HepG2 (cell line): ENCODE measurements around the gene NDUFS6.

Source experiments
- CREB1 ChIP-seq, 2 experiments: fragments of 450-650 bp in 1 of 2; IDR thresholded peaks; 2 replicates each; pipeline ENCODE4 v1.6.1; 2016 to 2017; ENCODE audit warnings: control low read depth in 1 of 2, mild to moderate bottlenecking in 1 of 2, missing compliant biosample characterization in 1 of 2, missing genetic modification characterization in 1 of 2
- CTCF ChIP-seq: sonication (generic); formaldehyde crosslinking; IDR thresholded peaks from 2 replicates; pipeline ENCODE4 v1.5.0; 2020; ENCODE audit warnings: mild to moderate bottlenecking, missing genetic modification reagents, moderate library complexity
- HCFC1 ChIP-seq: fragments of 150-350 bp; IDR thresholded peaks from 2 replicates; pipeline ENCODE4 v1.6.1; 2014; ENCODE audit warnings: low read depth, low read length
- HDAC6 ChIP-seq: fragments of 200-600 bp; sonication (generic); IDR thresholded peaks from 2 replicates; pipeline ENCODE4 v1.7.0; 2017; ENCODE audit warnings: mild to moderate bottlenecking, antibody characterized with exemption, low read length, low read depth
- KLF9 ChIP-seq: IDR thresholded peaks from 2 replicates; pipeline ENCODE4 v1.6.1; 2016; ENCODE audit warnings: low read depth
- POLR2A ChIP-seq, 2 experiments: IDR thresholded peaks; 2 replicates each; pipeline ENCODE4 v1.6.1; 2011; ENCODE audit warnings: low read depth in 2 of 2, low read length in 2 of 2, mild to moderate bottlenecking in 1 of 2, moderate library complexity in 1 of 2; ENCODE audit not compliant: insufficient read depth in 1 of 2
- ZNF24 ChIP-seq: fragments of 450-650 bp; IDR thresholded peaks from 2 replicates; pipeline ENCODE4 v1.6.1; 2017; ENCODE audit warnings: antibody characterized with exemption, mild to moderate bottlenecking
- ZNF275 ChIP-seq: sonication (generic); formaldehyde crosslinking; IDR thresholded peaks from 2 replicates; pipeline ENCODE4 v1.8.0; 2022; ENCODE audit warnings: missing genetic modification reagents, mild to moderate bottlenecking, inconsistent platforms, borderline replicate concordance
- ZNF768 ChIP-seq: sonication (generic); formaldehyde crosslinking; IDR thresholded peaks from 2 replicates; pipeline ENCODE4 v1.4.0; 2020; ENCODE audit warnings: missing genetic modification reagents

- no peak for TF ChIP-seq HCFC1
- TF ChIP-seq KLF9 (CRISPR knock-in tag): no peak
- no peak for TF ChIP-seq ZNF24
- TF ChIP-seq CTCF (CRISPR knock-in tag): no peak
- no peak for TF ChIP-seq POLR2A (IDR thresholded peaks at IDR 0.05; ENCODE audit: insufficient read depth in 1 of 2, low read depth in 2 of 2, low read length in 2 of 2)
- TF ChIP-seq ZNF275: no peak
- TF ChIP-seq ZNF768: no peak
- TF ChIP-seq CREB1 (IDR thresholded peaks at IDR 0.05): no peak
- TF ChIP-seq CREB1 (CRISPR knock-in tag; IDR thresholded peaks at IDR 0.05): no peak
- no peak for TF ChIP-seq HDAC6
Measured at GRCh38 chr5:1769752-1770442, 31.3 kb upstream of the NDUFS6 start.
